HG02678 (cell line): ENCODE data around the gene ANO9.

Experiments used
- ATAC-seq: cut with Tn5 transposase; IDR thresholded peaks from one replicate; pipeline ENCODE4 v1.9.1; 2021; ENCODE audit warnings: mild to moderate bottlenecking, moderate library complexity; ENCODE audit not compliant: unreplicated experiment

The ANO9 gene

DNA sequence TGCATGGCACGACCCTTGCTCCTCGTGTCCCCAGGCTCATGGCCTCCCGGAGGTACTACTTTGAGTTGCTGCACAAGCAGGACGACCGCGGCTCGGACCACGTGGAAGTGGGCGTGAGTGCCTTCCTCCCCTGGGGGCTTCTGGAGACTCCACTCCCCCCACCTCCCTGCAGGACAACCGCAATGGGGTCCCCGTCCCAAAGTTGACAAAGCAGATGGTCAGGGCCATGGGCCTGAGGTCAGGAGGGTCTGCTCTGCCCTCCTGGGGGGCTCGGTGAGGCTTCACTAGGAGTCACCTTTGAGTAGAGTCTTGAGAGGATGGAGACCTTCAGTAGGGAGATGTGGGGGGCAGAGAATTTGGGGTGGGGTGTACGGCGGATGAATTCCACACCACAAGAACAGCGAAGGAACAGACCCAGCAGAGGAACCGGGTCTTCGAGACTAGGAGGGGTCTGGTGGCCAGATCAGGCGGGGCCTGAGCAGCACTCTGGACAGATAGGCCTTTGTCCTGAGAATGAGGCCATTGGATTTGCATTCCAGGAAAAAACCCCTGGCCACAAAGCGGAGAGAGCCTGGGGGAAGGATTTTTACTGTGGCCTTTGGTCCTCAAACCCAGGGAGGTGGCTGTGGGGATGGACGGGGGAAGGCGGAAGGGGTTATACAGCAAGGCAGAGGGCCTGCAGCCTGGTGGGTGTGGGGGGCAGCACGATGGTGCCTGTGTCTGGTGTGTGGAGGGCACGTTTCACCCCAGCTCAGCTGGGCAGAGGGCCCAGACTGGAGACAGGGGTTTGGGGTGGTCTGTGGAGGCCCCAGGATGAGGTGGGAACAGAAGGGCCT is 67.9 kb downstream of the ANO9 start:
- no peak for ATAC-seq

DNA sequence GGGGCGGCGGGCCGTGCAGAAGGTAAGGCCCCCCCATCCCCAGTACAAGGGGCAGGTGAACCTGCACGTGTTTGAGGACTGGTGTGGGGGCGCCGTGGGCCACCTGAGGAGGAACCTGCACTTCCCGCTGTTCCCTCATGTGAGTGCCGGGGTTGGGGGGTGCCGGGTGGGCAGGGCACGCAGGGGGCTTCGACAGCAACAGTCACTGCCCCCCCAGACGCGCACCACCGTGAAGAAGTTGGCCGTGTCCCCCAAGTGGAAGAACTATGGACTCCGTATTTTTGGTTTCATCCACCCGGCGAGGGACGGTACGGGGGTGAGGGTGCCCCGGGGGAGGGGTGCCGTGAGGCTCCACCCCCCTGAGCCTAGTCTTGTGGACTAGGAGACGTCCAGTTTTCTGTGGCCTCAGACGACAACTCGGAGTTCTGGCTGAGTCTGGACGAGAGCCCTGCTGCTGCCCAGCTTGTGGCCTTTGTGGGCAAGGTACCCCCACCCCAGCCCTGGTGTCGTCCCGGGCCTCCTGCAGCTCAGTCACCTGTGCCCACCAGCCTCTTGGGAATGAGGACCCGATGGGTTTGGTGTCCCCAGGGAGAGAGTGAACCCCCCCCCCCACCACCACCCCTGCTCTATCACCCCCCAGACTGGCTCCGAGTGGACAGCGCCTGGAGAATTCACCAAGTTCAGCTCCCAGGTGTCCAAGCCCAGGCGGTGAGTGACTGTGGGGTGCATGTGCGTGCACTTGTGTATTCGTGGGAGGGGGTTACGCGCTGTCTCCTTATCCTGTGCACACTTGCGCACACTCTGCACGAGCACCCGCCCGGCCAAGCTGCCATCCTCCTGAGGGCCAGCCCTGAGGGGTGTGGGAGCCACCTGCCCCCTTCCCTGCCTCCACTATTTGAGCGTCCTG is 68.7 kb downstream of the ANO9 start:
- no peak for ATAC-seq

DNA sequence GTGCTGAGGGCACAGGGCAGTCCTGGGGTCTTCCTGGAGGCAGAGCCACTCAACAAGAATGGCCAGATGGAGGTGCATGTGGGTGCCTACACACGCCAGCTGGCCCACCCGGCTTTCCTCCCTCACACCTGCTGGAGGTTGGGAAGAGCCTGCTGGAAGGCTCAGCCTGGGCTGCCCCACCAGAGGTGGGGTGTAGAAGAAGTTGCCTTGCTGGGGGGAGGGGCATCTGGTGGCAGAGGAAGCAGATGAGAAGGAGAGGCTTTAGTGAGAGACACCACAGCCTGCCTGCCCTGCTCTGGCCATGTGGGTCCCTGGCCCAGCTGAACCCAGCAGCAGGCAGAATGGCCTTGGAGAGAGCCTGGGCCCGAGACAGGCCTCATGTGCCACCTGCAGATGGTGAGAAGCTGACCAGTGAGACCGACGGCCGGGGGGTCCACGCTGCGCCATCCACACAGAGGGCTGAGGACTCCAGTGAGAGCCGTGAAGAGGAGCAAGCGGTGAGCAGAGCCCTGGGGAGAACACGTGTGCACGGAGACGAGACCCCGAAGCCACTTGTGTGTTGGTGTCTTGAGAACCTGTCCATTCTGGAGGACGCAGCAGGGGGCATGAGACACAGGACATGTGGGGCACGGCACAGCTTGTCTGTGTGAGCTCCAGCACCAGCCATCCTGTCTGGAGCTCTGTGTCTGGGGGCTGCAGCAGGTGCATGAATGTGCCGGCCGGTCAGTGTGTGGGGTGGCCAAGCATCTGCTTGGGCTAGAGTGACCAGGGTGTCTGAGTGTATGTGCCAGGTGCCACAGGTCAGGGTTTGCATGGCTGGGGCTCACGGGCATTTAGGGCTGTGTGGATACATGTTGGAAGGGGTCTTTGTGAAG is 69.9 kb downstream of the ANO9 start:
- no peak for ATAC-seq

DNA sequence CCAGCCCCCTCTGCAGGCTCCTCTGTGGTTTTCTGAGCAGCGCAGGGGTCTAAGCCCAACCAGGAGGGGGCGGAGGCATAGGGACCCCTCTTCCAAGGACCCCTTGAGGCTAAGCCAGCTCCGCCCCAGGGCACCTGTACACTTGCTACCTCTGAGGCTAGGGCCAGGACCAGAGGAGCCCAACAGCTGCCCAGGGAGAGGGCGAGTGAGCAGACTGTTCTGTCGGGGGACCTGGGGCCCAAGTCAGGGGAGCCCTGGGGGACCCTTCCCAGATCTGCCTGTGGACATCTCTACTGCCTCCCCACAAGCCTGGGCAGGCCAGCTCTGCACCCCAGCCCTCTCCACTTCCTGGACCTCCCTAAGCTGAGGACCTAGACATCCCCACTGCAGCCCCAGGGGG is 70.8 kb downstream of the ANO9 start:
- ATAC-seq = no peak

DNA sequence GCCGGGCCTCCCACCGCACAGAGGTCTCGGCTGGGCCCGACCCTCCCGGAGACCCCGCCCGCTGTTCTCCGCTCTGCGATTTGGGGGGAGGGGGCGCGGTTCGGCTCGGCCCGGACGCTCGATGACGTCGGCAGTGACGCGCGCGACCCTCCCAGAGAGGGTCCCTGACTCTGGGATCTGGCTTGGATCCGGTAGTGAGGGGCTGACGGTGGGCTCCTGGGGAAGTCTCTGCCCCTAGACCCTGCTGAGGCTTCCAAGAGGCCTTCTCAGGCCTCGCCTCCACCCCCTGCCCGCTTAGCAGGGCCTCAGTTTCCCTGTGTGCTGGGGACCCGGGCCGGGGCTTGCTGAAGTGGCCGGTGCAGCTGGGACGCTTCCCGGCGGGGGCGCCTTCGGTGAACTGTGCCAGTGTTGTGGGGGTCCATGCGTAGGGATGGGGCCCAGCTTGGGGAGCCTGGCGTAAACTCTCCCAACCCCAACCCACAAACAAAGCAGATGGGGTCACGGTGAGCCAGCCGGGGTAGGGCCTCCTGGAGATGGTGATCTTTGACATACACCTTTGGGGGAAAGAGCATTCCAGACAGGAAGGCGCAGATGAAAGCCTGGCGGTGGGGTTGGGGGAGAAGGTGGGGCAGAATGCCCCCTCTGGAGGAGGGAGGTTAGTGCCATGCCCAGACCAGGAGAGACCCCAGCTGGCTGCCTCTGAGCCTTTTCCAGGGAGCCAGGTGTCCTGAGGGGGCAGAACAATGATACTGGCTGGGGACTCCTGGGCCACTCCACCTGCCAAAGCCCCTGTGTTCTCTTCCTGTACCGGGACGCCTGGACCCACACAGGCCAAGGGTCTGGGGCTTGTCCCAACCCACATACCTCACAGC is 71.5 kb downstream of the ANO9 start:
- ATAC-seq = no peak

DNA sequence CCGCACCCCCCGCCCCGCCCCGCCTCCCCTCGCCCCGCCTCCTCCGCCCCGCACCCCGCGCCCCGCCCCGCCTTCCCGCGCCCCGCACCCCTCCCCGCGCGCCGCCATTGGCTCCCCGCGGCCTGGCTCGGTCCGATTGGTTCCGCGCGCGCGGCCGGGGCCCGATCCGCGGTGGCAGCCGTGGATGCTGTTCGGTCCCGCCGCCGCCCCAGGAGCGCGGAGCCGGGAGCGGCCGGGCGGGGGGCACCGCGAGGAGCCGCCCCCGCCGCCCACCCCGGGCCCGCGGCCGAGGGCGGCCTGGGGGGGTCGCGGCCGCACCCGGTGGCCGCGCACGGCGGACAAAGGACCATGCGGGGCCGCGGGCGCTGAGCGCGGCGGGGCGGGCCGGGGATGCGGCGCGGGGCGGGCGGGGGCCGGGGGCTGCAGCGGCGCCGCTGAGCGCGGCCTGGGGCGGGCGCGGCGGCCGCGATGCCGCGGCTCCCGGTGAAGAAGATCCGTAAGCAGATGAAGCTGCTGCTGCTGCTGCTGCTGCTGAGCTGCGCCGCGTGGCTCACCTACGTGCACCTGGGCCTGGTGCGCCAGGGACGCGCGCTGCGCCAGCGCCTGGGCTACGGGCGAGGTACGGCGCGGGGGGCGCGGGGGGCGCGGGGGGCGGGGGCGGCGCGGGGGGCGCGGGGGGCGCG is 72.3 kb downstream of the ANO9 start, which contains the start of gene B4GALNT4:
Gene B4GALNT4 (plus strand): TSS at position 164 of the 683 bp plus-strand sequence. CDS start 305 bp downstream, at position 469.
- no peak for ATAC-seq

DNA sequence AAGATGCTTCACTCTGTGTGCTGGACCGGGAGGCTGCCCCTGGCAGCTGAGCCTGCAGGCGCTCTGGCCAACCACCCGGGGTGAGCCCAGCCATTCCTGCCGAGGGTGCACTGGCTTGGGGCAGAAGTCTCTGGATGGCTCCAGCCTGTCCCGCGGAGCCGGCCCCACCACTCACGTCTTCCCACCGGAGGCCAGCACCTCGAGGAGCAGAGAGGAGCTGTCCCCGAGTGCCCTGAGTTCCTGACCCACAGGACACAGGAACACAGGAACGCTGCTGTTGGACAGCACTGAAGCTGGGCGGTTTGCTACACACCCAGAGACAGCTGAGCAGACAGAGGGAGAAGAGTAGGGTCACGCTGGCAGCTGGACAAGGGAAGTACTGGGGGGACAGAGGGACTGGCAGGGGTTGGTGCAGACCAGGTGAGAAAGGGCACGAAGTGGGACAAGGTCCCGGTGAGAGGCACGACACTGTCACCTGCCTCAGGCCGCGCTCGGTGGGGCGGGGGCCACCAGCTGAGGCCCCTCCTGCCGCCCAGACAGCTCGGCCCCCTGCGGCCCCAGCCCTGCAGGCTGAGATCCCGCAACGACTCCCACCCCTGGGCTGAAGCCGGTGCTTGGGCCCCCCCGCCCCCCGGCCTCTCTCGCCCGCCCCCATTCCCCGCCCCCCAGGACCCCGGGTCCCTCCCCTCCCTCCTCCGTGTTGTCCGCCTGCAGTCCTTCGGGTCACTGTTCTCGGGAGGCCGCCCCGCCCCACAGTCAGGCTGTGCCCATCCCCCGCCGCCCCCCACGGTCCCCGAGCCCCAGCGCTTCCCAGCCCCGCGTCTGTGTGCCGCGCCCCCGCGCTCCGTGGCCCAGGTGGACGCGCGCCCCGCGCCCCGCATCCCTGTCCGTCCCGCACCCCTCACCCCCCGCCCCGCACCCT is 73.1 kb downstream of the ANO9 start:
- no peak for ATAC-seq

DNA sequence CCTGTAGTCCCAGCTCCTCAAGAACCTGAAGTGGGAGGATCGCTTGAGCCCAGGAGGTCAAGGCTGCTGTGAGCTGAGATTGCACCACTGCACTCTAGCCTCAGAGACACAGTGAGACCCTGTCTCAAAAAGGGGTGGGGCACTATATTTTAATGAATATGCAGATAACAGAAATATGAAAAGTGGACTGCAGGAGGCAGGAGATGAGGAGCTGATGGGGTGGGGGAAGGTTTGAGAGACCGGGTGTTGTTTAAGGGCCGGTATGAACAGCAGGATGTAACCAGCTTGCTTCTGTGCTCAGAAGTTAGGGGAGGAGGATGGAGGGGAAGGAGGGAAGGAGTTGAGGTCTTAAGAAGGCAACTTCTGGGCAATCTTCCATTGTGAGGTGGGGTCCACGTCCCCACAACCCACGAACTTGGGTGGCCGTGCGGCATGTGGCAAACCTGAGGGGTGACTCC is 73.8 kb downstream of the ANO9 start:
- no peak for ATAC-seq
